SH-SY5Y (cell line): ENCODE data around the gene HCN2.

Experiments used
- GATA2 ChIP-seq: IDR thresholded peaks from 2 replicates; pipeline ENCODE4 v1.6.1; 2011; ENCODE audit warnings: mild to moderate bottlenecking, low read depth, low read length
- GATA3 ChIP-seq: IDR thresholded peaks from 2 replicates; pipeline ENCODE4 v1.6.1; 2011; ENCODE audit warnings: low read depth, mild to moderate bottlenecking, low read length, moderate library complexity

DNA sequence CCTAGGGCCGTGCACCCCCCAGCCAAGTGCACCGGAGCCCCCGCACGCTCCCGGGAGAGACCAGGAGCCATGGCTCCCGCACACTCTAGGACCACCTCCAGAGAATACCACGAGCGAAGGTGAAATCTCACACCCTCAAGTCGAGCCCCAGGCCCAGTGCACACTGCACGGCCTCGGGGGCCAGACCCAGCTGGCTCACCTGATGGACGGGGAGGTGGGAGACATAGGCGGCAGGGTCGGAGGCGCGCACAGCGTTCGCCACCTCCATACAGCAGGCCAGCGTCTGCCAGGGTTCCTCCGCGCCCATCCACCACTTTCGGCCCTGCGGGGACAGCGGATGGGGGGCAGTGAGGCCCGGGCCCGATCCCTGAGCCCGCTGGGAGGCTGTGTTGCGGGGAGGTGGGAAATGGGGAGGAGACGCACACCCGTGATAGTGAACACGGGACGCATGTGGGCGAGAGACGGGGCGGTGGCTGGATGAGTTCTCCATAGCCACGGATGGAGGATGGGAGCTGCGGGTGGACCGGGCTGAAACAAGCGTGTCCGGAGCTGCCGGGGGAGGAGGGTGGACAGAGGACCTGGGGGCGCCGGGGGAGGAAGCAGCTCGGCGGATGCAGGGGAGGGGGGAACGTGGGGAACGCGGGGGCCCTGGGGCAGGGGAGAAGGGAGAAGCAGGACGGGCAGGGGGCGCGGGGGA is 30.6 kb downstream of the HCN2 start:
- TF ChIP-seq GATA2 (no peak), GATA3 (no peak)
